Testis (tissue), 3 donors: Measurements from ENCODE around the gene MTUS2. TPM values are rescaled to one million over a fixed set of nuclear protein-coding genes. Genes with fewer than 3 reads are reported as not detected.

Experiments
- DNase-seq: peaks from one replicate; pipeline ENCODE4 v3.0.0-alpha.2; 2019
- H3K27ac ChIP-seq, 2 donors: fragments of 200-600 bp; sonication (generic); one replicate each; pipeline ENCODE4 v1.5.1; 2019
- H3K27me3 ChIP-seq: fragments of 200-600 bp; sonication (generic); one replicate; pipeline ENCODE4 v1.5.1; 2019
- H3K36me3 ChIP-seq: fragments of 200-600 bp; sonication (generic); one replicate; pipeline ENCODE4 v1.5.1; 2017; ENCODE audit warnings: low read depth; ENCODE audit errors: missing control alignments
- H3K4me1 ChIP-seq: fragments of 200-600 bp; sonication (generic); one replicate; pipeline ENCODE4 v1.5.1; 2019
- H3K4me3 ChIP-seq, 2 donors: fragments of 200-600 bp; sonication (generic); one replicate each; pipeline ENCODE4 v1.5.1; 2017 to 2019
- H3K9me3 ChIP-seq: fragments of 200-600 bp; sonication (generic); one replicate; pipeline ENCODE4 v1.5.1; 2017
- CTCF ChIP-seq, 3 experiments: fragments of 450-650 bp in 2 of 3; fragments of 200-600 bp in 1 of 3; sonication (generic) in 1 of 3; IDR thresholded peaks; one replicate each; pipeline ENCODE4 v1.5.1; 2016 to 2019; ENCODE audit warnings: antibody characterized with exemption in 3 of 3, mild to moderate bottlenecking in 2 of 3, moderate library complexity in 1 of 3
- POLR2A ChIP-seq: fragments of 450-650 bp; IDR thresholded peaks from one replicate; pipeline ENCODE4 v1.6.1; 2017; ENCODE audit warnings: antibody characterized with exemption, mild to moderate bottlenecking, moderate library complexity
- WGBS, 2 donors: methylation state at CpG; one replicate each; pipeline ENCODE4 v1.1.5; 2018; 5-methylcytosine and 5-hydroxymethylcytosine counted together
- intact Hi-C: fragments of 100-400 bp; cut with DNase I; formaldehyde crosslinking; loops from one replicate; pipeline ENCODE4 v1.15.1; 2023; ENCODE audit warnings: low total_unique reads
- polyA plus RNA-seq: library from polyadenylated mRNA; stranded (reverse); fragments of 350-450 nt; fragmentation: Illumina TruSeq; extraction: RNeasy Lipid Tissue Mini Kit (QIAGEN cat#74804); gene quantifications from one replicate; pipeline ENCODE4 v1.2.3, GENCODE V29; 2014; ENCODE audit warnings: low read depth, low replicate concordance; ENCODE audit not compliant: insufficient read depth
- total RNA-seq, 2 donors: library from RNA; depleted of rRNA; stranded (reverse); fragments of >200 nt; gene quantifications; one replicate each; pipeline ENCODE4 v1.2.3, GENCODE V29; 2016

The MTUS2 gene
- total and polyA plus RNA-seq, 3 donors from 2014 or later = 2.1 to 9.2 (median 8.3) TPM

- H3K9me3 ChIP-seq = no peaks in the 10 kb centered on the region
- intact Hi-C loops = no loop called here
- no peak for TF ChIP-seq CTCF (IDR thresholded peaks at IDR 0.05)
- TF ChIP-seq POLR2A = no peak
- H3K36me3 ChIP-seq = no peaks in the 10 kb centered on the region
- no peak for DNase-seq
- no peak overlapping the region for H3K27ac ChIP-seq
- H3K27me3 ChIP-seq = no peaks in the 10 kb centered on the region
- no peaks in the 10 kb centered on the region for H3K4me1 ChIP-seq
- 87 to 88% methylated on average over 14 to 16 of the region's 16 CpGs for WGBS, 2 donors
- no peak overlapping the region for H3K4me3 ChIP-seq
Observed at GRCh38 chr13:29543230-29544215, 723.4 kb downstream of the MTUS2 start.

GRCh38 chr13:29545988-29546387 lies 725.8 kb downstream of the MTUS2 start:
- no peak overlapping the region for H3K27ac ChIP-seq

GRCh38 chr13:29546662-29547061 lies 726.5 kb downstream of the MTUS2 start:
- WGBS, 2 donors = 88 to 92% methylated on average over 8 of the region's 8 CpGs
- H3K9me3 ChIP-seq = no peaks in the 10 kb centered on the region
- no peaks in the 10 kb centered on the region for H3K4me1 ChIP-seq
- no peak overlapping the region for H3K4me3 ChIP-seq
- no peaks in the 10 kb centered on the region for H3K36me3 ChIP-seq
- no peak for TF ChIP-seq POLR2A
- H3K27me3 ChIP-seq = no peaks in the 10 kb centered on the region
- H3K27ac ChIP-seq = no peak overlapping the region
- no peak for DNase-seq
- intact Hi-C loops = no loop called here

More at GRCh38 chr13:29545988-29546387, 725.8 kb downstream of the MTUS2 start:
- Histone ChIP-seq H3K27me3 (no peaks in the 10 kb centered on the region), H3K4me3 (no peak overlapping the region), H3K36me3 (no peaks in the 10 kb centered on the region), H3K9me3 (no peaks in the 10 kb centered on the region), H3K4me1 (no peaks in the 10 kb centered on the region)
- TF ChIP-seq CTCF (IDR thresholded peaks at IDR 0.05) (no peak), POLR2A (no peak)
- intact Hi-C loops = no loop called here
- no peak for DNase-seq
- 90 to 91% methylated on average over 7 to 8 of the region's 8 CpGs for WGBS, 2 donors

- H3K4me1 ChIP-seq = no peaks in the 10 kb centered on the region
Observed at GRCh38 chr13:29547153-29547552, 727.0 kb downstream of the MTUS2 start.

More at GRCh38 chr13:29547153-29547552, 727.0 kb downstream of the MTUS2 start:
- Histone ChIP-seq H3K9me3 (no peaks in the 10 kb centered on the region), H3K27me3 (no peaks in the 10 kb centered on the region), H3K36me3 (no peaks in the 10 kb centered on the region), H3K4me3 (no peak overlapping the region), H3K27ac (no peak overlapping the region)
- DNase-seq = no peak
- TF ChIP-seq POLR2A = no peak
- no peak for TF ChIP-seq CTCF (IDR thresholded peaks at IDR 0.05)
- 67 to 75% methylated on average over 7 of the region's 7 CpGs for WGBS, 2 donors
- intact Hi-C loops = no loop called here
